Transverse colon (tissue), 4 donors: ENCODE data around the gene GAS7. TPM values are rescaled to one million over a fixed set of nuclear protein-coding genes. Genes with fewer than 3 reads are reported as not detected.

Experiments used
- DNase-seq: peaks from one replicate; pipeline ENCODE4 v3.0.0-alpha.2; 2019
- H3K27ac ChIP-seq, 4 donors: fragments of 200-600 bp; sonication (generic); 2 replicates each; pipeline ENCODE4 v1.5.1; 2016 to 2018; ENCODE audit warnings: inconsistent platforms in 4 of 4
- H3K27me3 ChIP-seq: fragments of 200-600 bp; sonication (generic); 2 replicates; pipeline ENCODE4 v1.5.1; 2017; ENCODE audit warnings: inconsistent platforms
- H3K36me3 ChIP-seq, 4 donors: fragments of 200-600 bp; sonication (generic); 2 replicates each; pipeline ENCODE4 v1.5.1; 2017 to 2019; ENCODE audit warnings: inconsistent platforms in 4 of 4
- H3K4me1 ChIP-seq, 4 donors: fragments of 200-600 bp; sonication (generic); 2 replicates each; pipeline ENCODE4 v1.5.1; 2017 to 2020; ENCODE audit warnings: inconsistent platforms in 4 of 4
- H3K4me3 ChIP-seq, 4 donors: fragments of 200-600 bp; sonication (generic); 1 replicate in 1 of 4; 2 replicates in 3 of 4; pipeline versions ENCODE4 v1.5.1 to v1.6.1; 2017 to 2019; ENCODE audit warnings: inconsistent platforms in 4 of 4
- H3K9me3 ChIP-seq, 2 donors: fragments of 200-600 bp; sonication (generic); 2 replicates each; pipeline ENCODE4 v1.5.1; 2017 to 2019; ENCODE audit warnings: inconsistent platforms in 2 of 2
- CTCF ChIP-seq, 5 experiments: fragments of 200-600 bp in 3 of 5; fragments of 450-650 bp in 2 of 5; sonication (generic) in 3 of 5; IDR thresholded peaks; 1 replicate in 2 of 5; 2 replicates in 3 of 5; pipeline ENCODE4 v1.5.1; 2016 to 2017; ENCODE audit warnings: antibody characterized with exemption in 5 of 5, inconsistent platforms in 3 of 5, mild to moderate bottlenecking in 2 of 5, moderate library complexity in 1 of 5
- EP300 ChIP-seq: sonication (generic); formaldehyde crosslinking; IDR thresholded peaks from one replicate; pipeline ENCODE4 v1.6.1; 2017; ENCODE audit warnings: antibody characterized with exemption, low read depth
- POLR2A ChIP-seq: fragments of 450-650 bp; IDR thresholded peaks from one replicate; pipeline ENCODE4 v1.6.1; 2016; ENCODE audit warnings: antibody characterized with exemption, mild to moderate bottlenecking, moderate library complexity
- POLR2AphosphoS5 ChIP-seq, 3 donors: sonication (generic); formaldehyde crosslinking; IDR thresholded peaks; one replicate each; pipeline ENCODE4 v1.6.1; 2016; ENCODE audit warnings: antibody characterized with exemption in 3 of 3
- WGBS, 2 donors: methylation state at CpG; one replicate each; pipeline ENCODE4 v1.1.5; 2018; ENCODE audit warnings: low coverage in 1 of 2; 5-methylcytosine and 5-hydroxymethylcytosine counted together
- in situ Hi-C, 4 donors: fragments of 200-750 bp; cut with MboI; loops; one replicate each; pipeline versions ENCODE4 v1.15.0 to v1.15.1; 2017; ENCODE audit warnings: low sequenced_read_pairs in 3 of 4, low pct_ligation_motif_present in 1 of 4, low pct_unique_long_range_greater_than_20kb in 1 of 4
- intact Hi-C: fragments of 100-400 bp; cut with DNase I; formaldehyde crosslinking; loops from one replicate; pipeline ENCODE4 v1.15.1; 2023; ENCODE audit warnings: low total_unique reads
- total RNA-seq, 4 donors: library from RNA; depleted of rRNA; stranded (reverse); fragments of >200 nt; gene quantifications; one replicate each; pipeline ENCODE4 v1.1.0, GENCODE V29; 2016

GAS7 gene
- total RNA-seq, 4 donors from 2014 or later: 9.2 to 59.1 (median 15.2) TPM

DNA sequence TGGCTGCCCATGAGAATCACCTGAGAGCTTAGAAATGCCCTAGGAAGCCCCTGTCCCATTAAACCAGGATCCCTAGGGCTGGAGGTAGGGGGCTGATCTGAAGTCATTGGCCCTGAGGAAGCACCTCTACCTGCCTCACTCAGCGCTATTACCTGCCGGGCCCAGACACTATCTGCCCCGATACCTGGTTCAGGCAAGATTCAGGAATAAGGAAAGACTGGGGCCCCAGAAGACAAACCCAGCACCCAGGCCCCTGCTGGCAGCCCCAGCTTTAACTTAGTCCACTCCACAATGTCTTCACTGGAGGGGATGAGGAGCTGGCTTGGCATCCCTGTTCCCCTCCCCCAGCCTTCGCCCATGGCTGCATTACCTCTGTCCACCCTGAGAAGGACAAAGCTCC, 126.3 kb downstream of the GAS7 start:
- Histone ChIP-seq H3K4me3 (no peak overlapping the region), H3K9me3 (no peaks in the 10 kb centered on the region), H3K27ac (no peak overlapping the region), H3K27me3 (no peaks in the 10 kb centered on the region), H3K36me3 (no peaks in the 10 kb centered on the region), H3K4me1 (no peaks in the 10 kb centered on the region)
- WGBS, 2 donors: 95% methylated on average over 4 of the region's 4 CpGs; no CpG with 5 or more reads in 1 of the 2 donors
- no peak for TF ChIP-seq CTCF (IDR thresholded peaks at IDR 0.05)
- TF ChIP-seq EP300: no peak
- no peak for TF ChIP-seq POLR2A
- TF ChIP-seq POLR2AphosphoS5 (IDR thresholded peaks at IDR 0.05): no peak
- in situ Hi-C loops (no loop called here), intact Hi-C loops (no loop called here)
- DNase-seq: no peak

GRCh38 chr17:10071141-10071540, 127.3 kb downstream of the GAS7 start:
- H3K4me3 ChIP-seq: no peak overlapping the region
- WGBS, 2 donors: 87 to 100% methylated on average over 1 to 6 of the region's 6 CpGs
- no peaks in the 10 kb centered on the region for H3K27me3 ChIP-seq
- in situ Hi-C loops: no loop called here
- intact Hi-C loops: no loop called here
- H3K9me3 ChIP-seq: no peaks in the 10 kb centered on the region
- no peaks in the 10 kb centered on the region for H3K4me1 ChIP-seq
- H3K36me3 ChIP-seq: no peaks in the 10 kb centered on the region
- no peak overlapping the region for H3K27ac ChIP-seq
- no peak for DNase-seq
- TF ChIP-seq POLR2AphosphoS5 (IDR thresholded peaks at IDR 0.05) (no peak), EP300 (no peak), CTCF (IDR thresholded peaks at IDR 0.05) (no peak), POLR2A (no peak)

DNA sequence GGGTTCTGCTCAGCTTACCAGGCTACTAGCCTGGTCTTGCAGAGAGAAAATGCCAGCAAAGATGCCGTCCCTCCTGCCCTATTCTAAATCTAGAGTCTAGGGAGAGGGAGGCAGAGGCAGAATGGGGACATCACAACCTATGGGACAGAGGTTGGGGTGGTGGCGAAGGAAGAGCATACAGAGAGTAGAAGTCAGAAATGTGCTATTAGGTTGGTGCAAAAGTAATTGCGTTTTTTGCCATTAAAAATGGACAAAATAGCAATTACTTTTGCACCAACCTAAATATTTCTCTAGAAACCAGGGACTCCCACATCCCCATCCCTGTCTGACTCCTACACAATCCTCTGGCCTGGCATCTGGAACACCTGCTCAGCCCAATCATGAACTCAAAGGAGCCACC, 127.7 kb downstream of the GAS7 start:
- TF ChIP-seq CTCF (IDR thresholded peaks at IDR 0.05) (no peak), POLR2A (no peak), EP300 (no peak), POLR2AphosphoS5 (IDR thresholded peaks at IDR 0.05) (no peak)
- H3K27me3 ChIP-seq: no peaks in the 10 kb centered on the region
- H3K9me3 ChIP-seq: no peaks in the 10 kb centered on the region
- WGBS, 2 donors: 89 to 100% methylated on average over 2 to 3 of the region's 3 CpGs
- H3K4me3 ChIP-seq: no peak overlapping the region
- H3K36me3 ChIP-seq: no peaks in the 10 kb centered on the region
- intact Hi-C loops: no loop called here
- H3K4me1 ChIP-seq: no peaks in the 10 kb centered on the region
- H3K27ac ChIP-seq: no peak overlapping the region
- no peak for DNase-seq
- in situ Hi-C loops: no loop called here

- H3K27me3 ChIP-seq: no peaks in the 10 kb centered on the region
- TF ChIP-seq POLR2A (no peak), CTCF (IDR thresholded peaks at IDR 0.05) (no peak), EP300 (no peak)
- H3K4me1 ChIP-seq: peaks cover 0 to under 1% (median 0%) of the 10 kb centered on the region in 4 donors
- no peaks in the 10 kb centered on the region for H3K36me3 ChIP-seq
- H3K27ac ChIP-seq: no peak overlapping the region
- DNase-seq: no peak
- intact Hi-C loops: no loop called here
- H3K4me3 ChIP-seq: no peak overlapping the region
- in situ Hi-C loops: no loop called here
- no peaks in the 10 kb centered on the region for H3K9me3 ChIP-seq
- WGBS, 2 donors: 70 to 72% methylated on average over 4 to 5 of the region's 5 CpGs
Observed at GRCh38 chr17:10069301-10069700, 129.1 kb downstream of the GAS7 start.
